ENCODE data around the gene RTL10.

RTL10 gene

GRCh38 chr22:19847345-19847632 lies 7.4 kb downstream of the RTL10 start:
- Histone ChIP-seq H3K27me3 (ENCODE audit: low read length) (no peaks in the 10 kb centered on the region), H2AFZ (ENCODE audit: low read depth, low read length, severe bottlenecking) (no peak overlapping the region), H3K9me3 (ENCODE audit: insufficient read depth, low read length) (no peaks in the 10 kb centered on the region), H3K79me2 (ENCODE audit: insufficient read depth, low read length) (no peaks in the 10 kb centered on the region), H3K9me2 (replicated peaks; ENCODE audit: insufficient read depth, low read length) (no peaks in the 10 kb centered on the region), H3K27ac (ENCODE audit: low read depth, low read length) (no peak overlapping the region), H3F3A (ENCODE audit: insufficient read depth) (no peaks in the 10 kb centered on the region), H3K9ac (ENCODE audit: low read length) (no peak overlapping the region), H3K4me2 (ENCODE audit: low read depth, low read length, poor library complexity, severe bottlenecking) (no peak overlapping the region), H4K20me1 (ENCODE audit: low read depth, low read length) (no peaks in the 10 kb centered on the region), H3K4me3 (ENCODE audit: insufficient read depth, low read length, poor library complexity, severe bottlenecking) (no peak overlapping the region), H3K36me3 (ENCODE audit: low read length) (no peaks in the 10 kb centered on the region)
- TF ChIP-seq CTCF (IDR thresholded peaks at IDR 0.05; ENCODE audit: insufficient read depth, low read length, poor library complexity, severe bottlenecking) (no peak), EZH2phosphoT487 (conservative IDR thresholded peaks at IDR 0.05; ENCODE audit: low read length) (no peak)

- H2AFZ ChIP-seq (ENCODE audit: low read depth, low read length, severe bottlenecking), result no peak overlapping the region
- H4K20me1 ChIP-seq (ENCODE audit: low read depth, low read length), result no peaks in the 10 kb centered on the region
- H3K79me2 ChIP-seq (ENCODE audit: insufficient read depth, low read length), result no peaks in the 10 kb centered on the region
- no peak overlapping the region for H3K9ac ChIP-seq (ENCODE audit: low read length)
- H3K27ac ChIP-seq (ENCODE audit: low read depth, low read length), result no peak overlapping the region
- H3K9me3 ChIP-seq (ENCODE audit: insufficient read depth, low read length), result no peaks in the 10 kb centered on the region
- no peaks in the 10 kb centered on the region for H3K9me2 ChIP-seq (replicated peaks; ENCODE audit: insufficient read depth, low read length)
- H3K36me3 ChIP-seq (ENCODE audit: low read length), result no peaks in the 10 kb centered on the region
- no peaks in the 10 kb centered on the region for H3K27me3 ChIP-seq (ENCODE audit: low read length)
- no peak overlapping the region for H3K4me3 ChIP-seq (ENCODE audit: insufficient read depth, low read length, poor library complexity, severe bottlenecking)
- TF ChIP-seq CTCF (IDR thresholded peaks at IDR 0.05; ENCODE audit: insufficient read depth, low read length, poor library complexity, severe bottlenecking) (no peak), EZH2phosphoT487 (conservative IDR thresholded peaks at IDR 0.05; ENCODE audit: low read length) (no peak)
- H3K4me2 ChIP-seq (ENCODE audit: low read depth, low read length, poor library complexity, severe bottlenecking), result no peak overlapping the region
- H3F3A ChIP-seq (ENCODE audit: insufficient read depth), result no peaks in the 10 kb centered on the region
Observed at GRCh38 chr22:19846620-19847344, 7.9 kb downstream of the RTL10 start.

- Histone ChIP-seq H3K4me3 (ENCODE audit: insufficient read depth, low read length, poor library complexity, severe bottlenecking) (no peak overlapping the region), H3K27ac (ENCODE audit: low read depth, low read length) (no peak overlapping the region), H3F3A (ENCODE audit: insufficient read depth) (no peaks in the 10 kb centered on the region), H3K9ac (ENCODE audit: low read length) (no peak overlapping the region), H3K9me3 (ENCODE audit: insufficient read depth, low read length) (no peaks in the 10 kb centered on the region), H3K79me2 (ENCODE audit: insufficient read depth, low read length) (no peaks in the 10 kb centered on the region), H2AFZ (ENCODE audit: low read depth, low read length, severe bottlenecking) (no peak overlapping the region), H3K36me3 (ENCODE audit: low read length) (no peaks in the 10 kb centered on the region), H3K27me3 (ENCODE audit: low read length) (no peaks in the 10 kb centered on the region), H3K9me2 (replicated peaks; ENCODE audit: insufficient read depth, low read length) (no peaks in the 10 kb centered on the region), H4K20me1 (ENCODE audit: low read depth, low read length) (no peaks in the 10 kb centered on the region), H3K4me2 (ENCODE audit: low read depth, low read length, poor library complexity, severe bottlenecking) (no peak overlapping the region)
- no peak for TF ChIP-seq CTCF (IDR thresholded peaks at IDR 0.05; ENCODE audit: insufficient read depth, low read length, poor library complexity, severe bottlenecking)
- TF ChIP-seq EZH2phosphoT487 (conservative IDR thresholded peaks at IDR 0.05; ENCODE audit: low read length), result no peak
Observed at GRCh38 chr22:19845054-19845722, 9.5 kb downstream of the RTL10 start.
